HCT116 (cell line): ENCODE data around the gene NUDT8. TPM values are rescaled to one million over a fixed set of nuclear protein-coding genes. Genes with fewer than 3 reads are reported as not detected.
A peak's percentile ranks its signal among the peaks of the same experiment; 100 is the strongest.

ENCODE experiments used
- ATAC-seq: fragments of 200-7000 bp; cut with Tn5 transposase; 2 replicates; pipeline ENCODE4 v1.9.1; 2020; ENCODE audit warnings: mild to moderate bottlenecking, moderate library complexity
- BruUV-seq: library from RNA; stranded (reverse); fragments of 400-500 nt; replicated peaks from 2 replicates; lab custom pipeline; 2021; lab: Mats Ljungman, UMichigan
- CTCF ChIA-PET: fragments of 300-600 bp; sonication (Branson Sonifier 250); formaldehyde crosslinking; loops from one replicate; lab custom pipeline; 2021; ENCODE audit warnings: antibody characterized with exemption; lab: Charles Lee
- POLR2A ChIA-PET: fragments of 300-600, 350-600 bp; sonication (Branson Sonifier 250); formaldehyde crosslinking; loops from one replicate; lab custom pipeline; 2021; ENCODE audit warnings: antibody characterized with exemption; lab: Charles Lee
- RAD21 ChIA-PET, 2 experiments: fragments of 300-600 bp; sonication (Branson Sonifier 250); formaldehyde crosslinking; loops; one replicate each; lab custom pipeline; 2023; ENCODE audit warnings: low total read pairs in 2 of 2; ENCODE audit not compliant: uncharacterized antibody in 2 of 2, unreplicated experiment in 2 of 2, low non-redundant PET in 1 of 2; lab: Charles Lee
- DNase-seq: peaks from one replicate; pipeline ENCODE4 v3.0.0-alpha.2; 2010; ENCODE audit warnings: low read depth, low spot score
- H2AFZ ChIP-seq: fragments of 200-600 bp; shearing (Covaris generic), sonication (generic); 2 replicates; pipeline ENCODE4 v1.6.1; 2017; ENCODE audit warnings: low read depth, mixed run types, mixed read lengths, antibody characterized with exemption, low read length; ENCODE audit not compliant: poor library complexity, severe bottlenecking
- H3K27ac ChIP-seq: 2 replicates; pipeline ENCODE4 v1.5.1; 2012; ENCODE audit warnings: low read depth, low read length
- H3K27me3 ChIP-seq: fragments of 200-600 bp; sonication (generic); 2 replicates; pipeline ENCODE4 v1.6.1; 2016; ENCODE audit warnings: mixed run types, low read length, mixed read lengths; ENCODE audit not compliant: insufficient read depth
- H3K36me3 ChIP-seq, 2 experiments: fragments of 200-500 bp in 1 of 2; fragments of 200-600 bp in 1 of 2; sonication (Bioruptor generic) in 1 of 2; sonication (generic) in 1 of 2; 2 replicates each; pipeline versions ENCODE4 v1.5.1 to v1.6.1; 2014 to 2016; ENCODE audit warnings: low read length in 2 of 2, inconsistent platforms in 1 of 2, mixed read lengths in 1 of 2, mixed run types in 1 of 2; ENCODE audit not compliant: insufficient read depth in 2 of 2, control insufficient read depth in 1 of 2
- H3K4me1 ChIP-seq, 2 experiments: fragments of 200-600 bp in 1 of 2; sonication (generic) in 1 of 2; 2 replicates each; pipeline versions ENCODE4 v1.5.1 to v1.6.1; 2012 to 2017; ENCODE audit warnings: low read length in 2 of 2, inconsistent platforms in 1 of 2, mild to moderate bottlenecking in 1 of 2, mixed read lengths in 1 of 2, mixed run types in 1 of 2, moderate library complexity in 1 of 2; ENCODE audit not compliant: insufficient read depth in 2 of 2, control insufficient read depth in 1 of 2
- H3K4me2 ChIP-seq: fragments of 200-600 bp; sonication (generic); 2 replicates; pipeline ENCODE4 v1.6.1; 2017; ENCODE audit warnings: mixed run types, low read length, mixed read lengths
- H3K4me3 ChIP-seq, 2 experiments: fragments of 200-600 bp in 1 of 2; sonication (generic) in 1 of 2; replicated peaks in 1 of 2; 2 replicates each; pipeline ENCODE4 v1.5.1; 2011 to 2016; ENCODE audit warnings: low read length in 2 of 2, control low read depth in 1 of 2, low read depth in 1 of 2, mild to moderate bottlenecking in 1 of 2, mixed read lengths in 1 of 2, mixed run types in 1 of 2
- H3K79me2 ChIP-seq: fragments of 200-600 bp; sonication (generic); 2 replicates; pipeline ENCODE4 v1.6.1; 2017; ENCODE audit warnings: mild to moderate bottlenecking, mixed run types, low read length, moderate library complexity, mixed read lengths; ENCODE audit not compliant: insufficient read depth
- H3K9ac ChIP-seq: fragments of 200-600 bp; sonication (generic); 2 replicates; pipeline ENCODE4 v1.6.1; 2016; ENCODE audit warnings: low read length, mixed read lengths
- H3K9me2 ChIP-seq: fragments of 200-600 bp; sonication (generic), shearing (Covaris generic); 2 replicates; pipeline ENCODE4 v1.6.1; 2017; ENCODE audit warnings: mixed run types, mild to moderate bottlenecking, moderate library complexity; ENCODE audit not compliant: insufficient read depth
- H3K9me3 ChIP-seq, 2 experiments: fragments of 200-500 bp in 1 of 2; fragments of 200-600 bp in 1 of 2; sonication (Bioruptor generic) in 1 of 2; sonication (generic) in 1 of 2; 2 replicates each; pipeline ENCODE4 v1.6.1; 2014 to 2017; ENCODE audit warnings: low read length in 2 of 2, mixed read lengths in 2 of 2, inconsistent platforms in 1 of 2, low read depth in 1 of 2, mild to moderate bottlenecking in 1 of 2, mixed run types in 1 of 2, moderate library complexity in 1 of 2; ENCODE audit not compliant: control insufficient read depth in 1 of 2, insufficient read depth in 1 of 2
- H4K20me1 ChIP-seq: fragments of 200-600 bp; sonication (generic), shearing (Covaris generic); 2 replicates; pipeline ENCODE4 v1.6.1; 2017; ENCODE audit warnings: mixed run types, mild to moderate bottlenecking, moderate library complexity; ENCODE audit not compliant: insufficient read depth
- EGR1 ChIP-seq: IDR thresholded peaks from 2 replicates; pipeline ENCODE4 v1.6.1; 2012; ENCODE audit warnings: low read depth
- EZH2 ChIP-seq: fragments of 200-600 bp; sonication (generic); IDR thresholded peaks from 2 replicates; pipeline ENCODE4 v1.6.1; 2017; ENCODE audit warnings: antibody characterized with exemption, mixed run types
- EZH2phosphoT487 ChIP-seq: fragments of 200-600 bp; IDR thresholded peaks from 2 replicates; pipeline ENCODE4 v1.6.1; 2018; ENCODE audit warnings: antibody characterized with exemption, borderline replicate concordance
- FOSL1 ChIP-seq: IDR thresholded peaks from 2 replicates; pipeline ENCODE4 v1.6.1; 2012; ENCODE audit warnings: low read depth
- POLR2A ChIP-seq: IDR thresholded peaks from 2 replicates; pipeline ENCODE4 v1.7.0; 2011; ENCODE audit warnings: borderline replicate concordance; ENCODE audit not compliant: insufficient read depth, insufficient read length; ENCODE audit errors: extremely low read depth
- POLR2AphosphoS5 ChIP-seq: IDR thresholded peaks from 2 replicates; pipeline ENCODE4 v1.6.1; 2011; ENCODE audit warnings: mild to moderate bottlenecking, low read depth, low read length, moderate library complexity
- RAD21 ChIP-seq: IDR thresholded peaks from 2 replicates; pipeline ENCODE4 v1.6.1; 2012; ENCODE audit warnings: low read depth, mild to moderate bottlenecking
- TCF7L2 ChIP-seq: IDR thresholded peaks from 2 replicates; pipeline ENCODE4 v1.7.0; 2011; ENCODE audit warnings: borderline replicate concordance, inconsistent platforms; ENCODE audit not compliant: insufficient read depth, insufficient read length; ENCODE audit errors: extremely low read depth
- intact Hi-C: fragments of 100-400 bp; cut with micrococcal nuclease; formaldehyde crosslinking; loops from 2 replicates; pipeline ENCODE4 v1.10.0; 2022
- total RNA-seq: library from RNA; stranded (reverse); gene quantifications from one replicate; pipeline ENCODE4 v1.2.1, GENCODE V29; 2021; ENCODE audit not compliant: unreplicated experiment
- TF ChIP-seq, protein P1 (sequence below): IDR thresholded peaks from 2 replicates; pipeline ENCODE4 v1.6.1; 2012
- TF ChIP-seq, protein P2 (sequence below): IDR thresholded peaks from 2 replicates; pipeline ENCODE4 v1.6.1; 2012; ENCODE audit warnings: low read depth
- TF ChIP-seq, protein P3 (sequence below): IDR thresholded peaks from 2 replicates; pipeline ENCODE4 v1.6.1; 2012
- TF ChIP-seq, protein P4 (sequence below), 3 experiments: fragments of 200-600 bp in 1 of 3; sonication (generic) in 1 of 3; IDR thresholded peaks in 2 of 3; conservative IDR thresholded peaks in 1 of 3; 2 replicates each; pipeline ENCODE4 v1.5.1; 2012 to 2017; ENCODE audit warnings: low read depth in 2 of 3, low read length in 2 of 3, antibody characterized with exemption in 1 of 3, borderline replicate concordance in 1 of 3, control low read depth in 1 of 3, mild to moderate bottlenecking in 1 of 3, mixed read lengths in 1 of 3, mixed run types in 1 of 3, moderate library complexity in 1 of 3; ENCODE audit not compliant: insufficient read depth in 1 of 3
- TF ChIP-seq, protein P5 (sequence below): IDR thresholded peaks from 2 replicates; pipeline ENCODE4 v1.6.1; 2011; ENCODE audit warnings: mild to moderate bottlenecking, low read length, moderate library complexity; ENCODE audit not compliant: insufficient replicate concordance; ENCODE audit errors: extremely low read depth

NUDT8 gene
- total RNA-seq, 1 experiment from 2014 or later: 18.7 TPM

DNA sequence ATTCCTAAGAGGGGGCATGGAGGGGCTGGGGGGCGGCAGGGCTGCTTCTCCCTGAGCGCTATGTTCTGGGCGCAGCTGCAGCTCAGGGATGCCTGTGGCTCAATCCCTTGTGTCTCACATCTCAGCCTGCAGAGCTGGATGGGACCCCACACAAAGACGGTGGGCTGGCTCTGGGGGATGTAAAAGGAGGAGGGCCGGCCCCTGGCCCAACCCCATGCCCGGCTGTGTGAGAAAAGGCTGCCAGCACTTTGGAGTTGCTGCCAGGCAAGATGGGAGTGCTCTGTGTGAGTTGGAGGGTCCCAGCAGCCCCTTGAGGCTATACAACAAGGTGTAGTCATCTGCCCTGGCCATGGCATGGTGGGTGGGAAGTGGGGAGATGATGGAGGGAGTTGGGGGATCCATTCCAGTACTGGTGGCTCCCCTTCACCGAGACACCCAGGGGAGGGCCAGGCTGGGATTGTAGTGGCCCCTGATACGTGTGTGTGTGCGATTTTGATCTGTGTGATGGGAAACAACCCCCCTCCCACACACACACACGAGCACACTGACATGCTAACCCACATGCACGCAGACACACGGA is 11.1 kb upstream of the NUDT8 start (continued):
- TF ChIP-seq, protein P1, sequence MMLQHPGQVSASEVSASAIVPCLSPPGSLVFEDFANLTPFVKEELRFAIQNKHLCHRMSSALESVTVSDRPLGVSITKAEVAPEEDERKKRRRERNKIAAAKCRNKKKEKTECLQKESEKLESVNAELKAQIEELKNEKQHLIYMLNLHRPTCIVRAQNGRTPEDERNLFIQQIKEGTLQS: no peak
- TF ChIP-seq POLR2A (no peak), TCF7L2 (no peak)
- TF ChIP-seq, protein P2, sequence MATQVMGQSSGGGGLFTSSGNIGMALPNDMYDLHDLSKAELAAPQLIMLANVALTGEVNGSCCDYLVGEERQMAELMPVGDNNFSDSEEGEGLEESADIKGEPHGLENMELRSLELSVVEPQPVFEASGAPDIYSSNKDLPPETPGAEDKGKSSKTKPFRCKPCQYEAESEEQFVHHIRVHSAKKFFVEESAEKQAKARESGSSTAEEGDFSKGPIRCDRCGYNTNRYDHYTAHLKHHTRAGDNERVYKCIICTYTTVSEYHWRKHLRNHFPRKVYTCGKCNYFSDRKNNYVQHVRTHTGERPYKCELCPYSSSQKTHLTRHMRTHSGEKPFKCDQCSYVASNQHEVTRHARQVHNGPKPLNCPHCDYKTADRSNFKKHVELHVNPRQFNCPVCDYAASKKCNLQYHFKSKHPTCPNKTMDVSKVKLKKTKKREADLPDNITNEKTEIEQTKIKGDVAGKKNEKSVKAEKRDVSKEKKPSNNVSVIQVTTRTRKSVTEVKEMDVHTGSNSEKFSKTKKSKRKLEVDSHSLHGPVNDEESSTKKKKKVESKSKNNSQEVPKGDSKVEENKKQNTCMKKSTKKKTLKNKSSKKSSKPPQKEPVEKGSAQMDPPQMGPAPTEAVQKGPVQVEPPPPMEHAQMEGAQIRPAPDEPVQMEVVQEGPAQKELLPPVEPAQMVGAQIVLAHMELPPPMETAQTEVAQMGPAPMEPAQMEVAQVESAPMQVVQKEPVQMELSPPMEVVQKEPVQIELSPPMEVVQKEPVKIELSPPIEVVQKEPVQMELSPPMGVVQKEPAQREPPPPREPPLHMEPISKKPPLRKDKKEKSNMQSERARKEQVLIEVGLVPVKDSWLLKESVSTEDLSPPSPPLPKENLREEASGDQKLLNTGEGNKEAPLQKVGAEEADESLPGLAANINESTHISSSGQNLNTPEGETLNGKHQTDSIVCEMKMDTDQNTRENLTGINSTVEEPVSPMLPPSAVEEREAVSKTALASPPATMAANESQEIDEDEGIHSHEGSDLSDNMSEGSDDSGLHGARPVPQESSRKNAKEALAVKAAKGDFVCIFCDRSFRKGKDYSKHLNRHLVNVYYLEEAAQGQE: no peak
- TF ChIP-seq, protein P3, sequence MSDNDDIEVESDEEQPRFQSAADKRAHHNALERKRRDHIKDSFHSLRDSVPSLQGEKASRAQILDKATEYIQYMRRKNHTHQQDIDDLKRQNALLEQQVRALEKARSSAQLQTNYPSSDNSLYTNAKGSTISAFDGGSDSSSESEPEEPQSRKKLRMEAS: no peak

DNA sequence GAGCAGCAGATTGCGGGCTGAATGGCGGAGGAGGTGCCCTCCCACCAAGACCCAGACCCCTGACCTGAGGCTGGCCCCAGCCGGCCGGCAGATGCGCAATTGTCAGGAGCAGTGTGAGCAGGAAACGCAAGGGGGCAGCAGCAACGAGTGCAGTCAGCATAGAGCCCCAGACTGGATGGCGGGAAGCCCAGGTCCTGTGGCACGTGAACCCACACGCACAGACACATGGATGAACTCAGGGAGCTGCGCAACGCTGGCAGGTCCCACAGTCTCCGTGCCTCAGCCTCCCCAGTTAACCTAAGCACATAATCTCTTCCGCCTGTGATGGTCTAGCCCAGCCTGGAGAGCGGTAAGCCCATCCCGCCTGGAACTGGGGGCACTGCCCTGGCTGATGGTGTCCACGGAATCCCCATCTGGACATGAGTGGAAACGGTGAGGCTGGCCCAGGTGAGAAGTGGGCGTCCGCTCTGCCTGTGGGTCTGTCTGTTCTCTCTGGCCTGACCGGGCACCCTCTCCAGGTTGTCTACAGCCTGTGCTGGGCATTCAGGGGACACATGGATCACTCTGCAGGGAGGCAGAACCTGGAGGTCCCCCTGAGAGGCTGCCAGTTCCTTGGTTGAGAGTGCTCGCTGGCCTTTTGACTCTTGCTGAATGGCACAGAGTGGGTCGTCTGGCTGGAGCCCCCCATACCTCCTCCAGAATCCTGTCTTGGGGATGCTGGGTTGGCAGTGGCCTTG is 10.5 kb upstream of the NUDT8 start:
- Histone ChIP-seq H3K4me2 (no peak overlapping the region), H3K36me3 (no peaks in the 10 kb centered on the region), H3K9ac (no peak overlapping the region), H3K27ac (no peak overlapping the region), H3K9me3 (no peaks in the 10 kb centered on the region; a peak in 2 of 4 replicates), H3K4me3 (no peak overlapping the region), H3K79me2 (no peaks in the 10 kb centered on the region), H4K20me1 (no peaks in the 10 kb centered on the region), H2AFZ (no peak overlapping the region), H3K4me1 (no peaks in the 10 kb centered on the region), H3K27me3 (no peaks in the 10 kb centered on the region), H3K9me2 (no peaks in the 10 kb centered on the region)
- RAD21 ChIA-PET: no interaction called here
- no TSS peak for BruUV-seq
- peak; percentile 93 for ATAC-seq
- POLR2A ChIA-PET: no interaction called here
- intact Hi-C loops: loop anchor here (10.0 kb wide), 1 partner anchor 165 kb away; no protein-coding TSS in a partner anchor
- peak; percentile 36 for DNase-seq
- CTCF ChIA-PET: interaction anchor here (3.6 kb wide), 1 partner anchor 10 kb away, joined by 10 read pairs; the partner anchor contains the start of gene NUDT8
- TF ChIP-seq POLR2A (no peak), POLR2AphosphoS5 (no peak), EZH2phosphoT487 (no peak), RAD21 (peak; percentile 55), FOSL1 (no peak), EGR1 (no peak), EZH2 (no peak)
- TF ChIP-seq, protein P4, sequence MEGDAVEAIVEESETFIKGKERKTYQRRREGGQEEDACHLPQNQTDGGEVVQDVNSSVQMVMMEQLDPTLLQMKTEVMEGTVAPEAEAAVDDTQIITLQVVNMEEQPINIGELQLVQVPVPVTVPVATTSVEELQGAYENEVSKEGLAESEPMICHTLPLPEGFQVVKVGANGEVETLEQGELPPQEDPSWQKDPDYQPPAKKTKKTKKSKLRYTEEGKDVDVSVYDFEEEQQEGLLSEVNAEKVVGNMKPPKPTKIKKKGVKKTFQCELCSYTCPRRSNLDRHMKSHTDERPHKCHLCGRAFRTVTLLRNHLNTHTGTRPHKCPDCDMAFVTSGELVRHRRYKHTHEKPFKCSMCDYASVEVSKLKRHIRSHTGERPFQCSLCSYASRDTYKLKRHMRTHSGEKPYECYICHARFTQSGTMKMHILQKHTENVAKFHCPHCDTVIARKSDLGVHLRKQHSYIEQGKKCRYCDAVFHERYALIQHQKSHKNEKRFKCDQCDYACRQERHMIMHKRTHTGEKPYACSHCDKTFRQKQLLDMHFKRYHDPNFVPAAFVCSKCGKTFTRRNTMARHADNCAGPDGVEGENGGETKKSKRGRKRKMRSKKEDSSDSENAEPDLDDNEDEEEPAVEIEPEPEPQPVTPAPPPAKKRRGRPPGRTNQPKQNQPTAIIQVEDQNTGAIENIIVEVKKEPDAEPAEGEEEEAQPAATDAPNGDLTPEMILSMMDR (IDR thresholded peaks at IDR 0.05 in 2 of 3, conservative IDR thresholded peaks at IDR 0.05 in 1 of 3; ENCODE audit: borderline replicate concordance in 1 of 3, insufficient read depth in 1 of 3, low read depth in 2 of 3, low read length in 2 of 3): peak; percentile 64 to 75 (median 68); a peak in 5 of 6 replicates
- TF ChIP-seq, protein P5, sequence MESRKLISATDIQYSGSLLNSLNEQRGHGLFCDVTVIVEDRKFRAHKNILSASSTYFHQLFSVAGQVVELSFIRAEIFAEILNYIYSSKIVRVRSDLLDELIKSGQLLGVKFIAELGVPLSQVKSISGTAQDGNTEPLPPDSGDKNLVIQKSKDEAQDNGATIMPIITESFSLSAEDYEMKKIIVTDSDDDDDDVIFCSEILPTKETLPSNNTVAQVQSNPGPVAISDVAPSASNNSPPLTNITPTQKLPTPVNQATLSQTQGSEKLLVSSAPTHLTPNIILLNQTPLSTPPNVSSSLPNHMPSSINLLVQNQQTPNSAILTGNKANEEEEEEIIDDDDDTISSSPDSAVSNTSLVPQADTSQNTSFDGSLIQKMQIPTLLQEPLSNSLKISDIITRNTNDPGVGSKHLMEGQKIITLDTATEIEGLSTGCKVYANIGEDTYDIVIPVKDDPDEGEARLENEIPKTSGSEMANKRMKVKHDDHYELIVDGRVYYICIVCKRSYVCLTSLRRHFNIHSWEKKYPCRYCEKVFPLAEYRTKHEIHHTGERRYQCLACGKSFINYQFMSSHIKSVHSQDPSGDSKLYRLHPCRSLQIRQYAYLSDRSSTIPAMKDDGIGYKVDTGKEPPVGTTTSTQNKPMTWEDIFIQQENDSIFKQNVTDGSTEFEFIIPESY: no peak
- TF ChIP-seq, protein P3: peak; percentile 98
